ENCODE measurements around the gene ADCY3.
A peak's percentile ranks its signal among the peaks of the same experiment; 100 is the strongest.

ADCY3 gene

GRCh38 chr2:24920098-24920808, at the start of gene ADCY3:
TSS of gene ADCY3 (minus strand) at chr2:24920237. CDS start at chr2:24918987, 1,250 bp downstream.
- no peak for DNase-seq (ENCODE audit: low read depth)

GRCh38 chr2:24969784-24970183, 49.7 kb upstream of the ADCY3 start:
- no peak for DNase-seq (ENCODE audit: low read depth)

- no peak for DNase-seq (ENCODE audit: low read depth)
Measured at GRCh38 chr2:24961903-24962302, 41.9 kb upstream of the ADCY3 start.

- DNase-seq (ENCODE audit: low read depth): no peak
Measured at GRCh38 chr2:24959761-24960160, 39.7 kb upstream of the ADCY3 start.

GRCh38 chr2:24958411-24958935, 38.4 kb upstream of the ADCY3 start:
- no peak for DNase-seq (ENCODE audit: low read depth)

GRCh38 chr2:24957976-24958375, 37.9 kb upstream of the ADCY3 start:
- DNase-seq (ENCODE audit: low read depth): no peak

GRCh38 chr2:24957221-24957620, 37.2 kb upstream of the ADCY3 start:
- no peak for DNase-seq (ENCODE audit: low read depth)

- DNase-seq (ENCODE audit: low read depth): no peak
Measured at GRCh38 chr2:24955921-24956320, 35.9 kb upstream of the ADCY3 start.

- DNase-seq (ENCODE audit: low read depth): no peak
Measured at GRCh38 chr2:24955232-24955631, 35.2 kb upstream of the ADCY3 start.

- DNase-seq (ENCODE audit: low read depth): no peak
Measured at GRCh38 chr2:24950102-24950501, 30.1 kb upstream of the ADCY3 start.

GRCh38 chr2:24948506-24948905, 28.5 kb upstream of the ADCY3 start:
- DNase-seq (ENCODE audit: low read depth): no peak

GRCh38 chr2:24947561-24948157, 27.6 kb upstream of the ADCY3 start:
- DNase-seq (ENCODE audit: low read depth): no peak

GRCh38 chr2:24945907-24946306, 25.9 kb upstream of the ADCY3 start:
- DNase-seq (ENCODE audit: low read depth): peak; percentile 30

GRCh38 chr2:24943427-24944053, 23.5 kb upstream of the ADCY3 start:
- no peak for DNase-seq (ENCODE audit: low read depth)

- DNase-seq (ENCODE audit: low read depth): no peak
Measured at GRCh38 chr2:24939353-24939752, 19.3 kb upstream of the ADCY3 start.

- no peak for DNase-seq (ENCODE audit: low read depth)
Measured at GRCh38 chr2:24937236-24937635, 17.2 kb upstream of the ADCY3 start.

- no peak for DNase-seq (ENCODE audit: low read depth)
Measured at GRCh38 chr2:24935145-24935544, 15.1 kb upstream of the ADCY3 start.

GRCh38 chr2:24932715-24933114, 12.7 kb upstream of the ADCY3 start:
- no peak for DNase-seq (ENCODE audit: low read depth)

- no peak for DNase-seq (ENCODE audit: low read depth)
Measured at GRCh38 chr2:24930768-24931167, 10.7 kb upstream of the ADCY3 start.

- no peak for DNase-seq (ENCODE audit: low read depth)
Measured at GRCh38 chr2:24929230-24929629, 9.2 kb upstream of the ADCY3 start.

- DNase-seq (ENCODE audit: low read depth): no peak
Measured at GRCh38 chr2:24928036-24928435, 8.0 kb upstream of the ADCY3 start.

GRCh38 chr2:24926602-24927252, 6.7 kb upstream of the ADCY3 start:
- DNase-seq (ENCODE audit: low read depth): no peak

GRCh38 chr2:24926220-24926601, 6.2 kb upstream of the ADCY3 start:
- DNase-seq (ENCODE audit: low read depth): no peak

Data from HS-5 (cell line).